HUDEP-2 (cell line): ENCODE data around the gene HMX2.
"Not testable (repeated sequence)": the region's sequence is repeated elsewhere in the genome, so short reads cannot be mapped to it uniquely, and the experiment has no call there.

Experiments
- DNase-seq, 76 experiments: peaks; one replicate each; lab custom pipeline; 2025; ENCODE audit not compliant: unreplicated experiment in 76 of 76; lab: John Stamatoyannopoulos, UW

The HMX2 gene

DNA sequence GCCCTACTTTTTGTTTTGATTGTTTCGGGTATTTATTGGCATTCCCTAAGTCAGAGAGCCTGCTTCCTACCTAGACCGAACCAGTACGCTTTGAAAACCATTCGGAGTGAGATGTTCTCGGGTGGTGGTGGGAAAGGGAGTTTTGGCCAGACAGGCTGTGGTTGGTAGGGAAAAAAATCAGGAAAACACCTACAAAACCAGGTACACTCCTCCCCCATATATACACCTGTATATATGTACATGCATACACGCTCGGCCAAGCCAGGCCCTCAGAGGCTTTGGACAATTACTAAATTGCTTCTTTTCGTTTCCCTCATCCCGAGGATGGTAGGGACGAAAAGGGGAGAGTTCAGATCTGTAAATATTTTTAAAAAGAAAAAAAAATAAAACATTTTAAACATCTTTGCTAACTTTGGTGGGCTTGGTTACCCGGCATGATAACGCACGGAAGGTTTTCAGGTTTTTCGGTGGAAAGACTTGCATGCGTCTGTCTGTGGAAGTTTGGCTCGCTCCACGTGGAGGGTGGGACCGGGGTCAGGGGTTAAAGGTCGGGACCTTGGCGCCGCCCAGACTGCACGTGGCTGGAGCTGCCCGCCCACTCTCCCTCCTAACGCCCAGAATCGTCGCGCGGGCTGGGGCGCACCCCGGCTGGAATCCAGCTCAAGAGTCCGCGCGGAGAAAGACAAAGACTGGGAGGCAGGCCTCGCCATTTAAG lies 2.5 kb downstream of the HMX2 start:
- peak in 70 of 76 experiments; percentile 13 to 86 (median 71) for DNase-seq

DNA sequence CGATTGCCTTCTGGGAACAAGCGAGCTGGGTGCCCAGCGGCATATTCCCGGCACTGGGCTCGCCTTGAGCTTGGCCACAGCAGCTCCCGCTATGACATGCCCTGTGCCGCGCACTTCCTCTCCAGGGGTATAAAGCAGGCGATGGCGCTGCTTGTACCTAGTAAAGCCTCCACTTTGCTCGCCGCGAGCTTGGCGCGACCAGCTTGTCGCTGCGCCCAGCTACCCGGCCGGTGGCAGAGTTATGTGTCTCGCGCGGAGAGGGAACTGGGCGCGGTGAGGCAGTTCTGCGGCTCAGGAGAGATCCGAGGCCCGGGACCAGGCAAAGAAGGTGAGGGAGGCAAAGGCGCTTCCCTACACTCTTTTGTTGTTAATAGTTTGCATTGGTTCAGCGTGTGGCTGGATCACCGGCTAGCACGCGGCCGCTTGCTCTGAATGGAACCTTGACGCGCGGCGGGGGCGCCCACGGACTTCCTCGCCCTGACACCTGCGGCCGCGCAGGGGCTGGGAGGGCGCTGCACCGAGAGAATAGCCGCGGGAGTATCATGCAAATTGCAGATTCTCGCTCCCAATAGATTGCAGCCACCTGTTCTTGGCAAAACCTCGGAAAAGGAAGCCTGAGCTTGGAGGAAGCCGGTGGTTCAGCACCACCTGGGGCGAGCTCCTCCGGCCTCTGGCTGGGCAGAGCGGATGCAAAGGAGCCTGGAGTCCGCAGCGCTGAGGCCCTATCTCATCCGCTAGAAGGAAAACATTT lies 3.2 kb downstream of the HMX2 start:
- peak in 12 of 76 experiments; percentile 10 to 65 (median 42) for DNase-seq

DNA sequence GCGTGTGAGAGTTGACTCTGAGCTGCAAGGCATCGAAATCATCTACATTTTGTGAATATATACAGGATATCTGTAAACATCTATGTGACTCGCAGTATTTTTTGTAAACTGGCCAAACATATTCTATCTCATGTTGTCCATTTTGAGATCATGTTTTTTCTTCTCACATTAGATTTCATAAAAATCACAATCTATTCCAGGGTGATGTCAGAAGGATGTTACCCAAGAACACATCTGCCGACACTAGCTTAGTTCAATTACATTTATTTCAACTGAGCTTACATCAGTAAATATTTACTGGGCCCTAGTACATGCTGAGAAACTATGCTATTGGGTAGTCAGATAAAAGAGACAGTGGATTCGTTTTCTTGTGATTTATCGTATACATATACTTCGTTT lies 3.8 kb downstream of the HMX2 start:
- DNase-seq: no peak

DNA sequence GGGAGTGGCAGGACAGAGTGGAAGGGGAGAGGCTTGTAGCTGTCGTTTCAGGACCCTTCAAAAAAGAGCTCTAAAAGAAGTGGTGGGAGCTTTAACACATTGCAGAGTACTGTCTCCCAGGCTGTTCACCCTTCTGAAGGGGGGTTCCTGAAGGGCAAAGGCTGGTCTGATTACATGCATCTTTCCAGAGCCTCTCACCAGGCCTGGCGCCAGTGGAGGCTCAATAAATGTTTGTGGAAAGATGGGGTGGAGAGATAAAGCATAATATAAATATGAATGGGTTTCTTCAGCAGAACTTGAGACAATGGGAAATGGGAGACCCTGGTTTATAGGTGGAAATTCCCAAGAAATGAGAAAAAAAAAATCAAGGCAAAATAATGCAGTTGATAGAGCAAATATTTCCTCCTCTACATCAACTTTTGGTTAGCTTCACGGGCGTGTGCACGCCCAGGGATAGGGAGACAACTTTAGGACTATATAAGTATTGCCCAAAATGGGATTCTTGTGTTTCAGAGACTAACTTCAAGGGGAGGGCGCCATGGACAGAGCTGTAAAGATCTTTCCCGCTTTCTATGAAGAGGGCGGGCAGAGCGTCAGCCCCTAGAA lies 5.7 kb downstream of the HMX2 start:
- DNase-seq: no peak

DNA sequence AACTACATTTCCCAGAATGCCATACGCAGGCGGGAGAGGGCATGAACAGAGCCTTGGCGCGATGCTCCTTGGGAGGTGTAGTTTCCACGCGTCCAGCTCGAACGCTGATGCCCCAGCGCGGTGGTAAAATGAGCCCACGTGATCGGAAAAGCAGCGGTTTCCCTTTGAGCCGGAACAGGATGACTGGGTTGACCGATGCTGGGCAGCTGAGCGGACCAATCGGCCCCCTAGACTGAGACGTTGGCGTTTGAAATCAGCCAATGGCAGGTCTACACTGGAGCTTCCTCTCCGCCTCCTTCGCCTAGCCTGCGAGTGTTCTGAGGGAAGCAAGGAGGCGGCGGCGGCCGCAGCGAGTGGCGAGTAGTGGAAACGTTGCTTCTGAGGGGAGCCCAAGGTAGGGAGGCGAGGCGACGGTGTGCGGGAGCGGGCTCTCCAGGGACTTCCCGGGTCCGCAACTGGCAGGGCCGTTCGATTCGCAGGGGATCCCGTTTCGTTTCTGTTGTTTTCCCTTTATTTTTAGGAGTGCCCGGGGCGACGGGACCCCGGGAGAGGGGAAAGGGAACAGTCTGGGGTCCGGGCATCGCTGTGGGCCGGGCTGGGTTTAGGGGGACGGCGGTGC lies 6.3 kb downstream of the HMX2 start, which contains the start of gene BUB3:
TSS of gene BUB3 (plus strand) at position 311 of the 619 bp plus-strand sequence. CDS start 516 bp downstream, outside the sequence.
- peak; percentile 33 to 98 (median 95) for DNase-seq

DNA sequence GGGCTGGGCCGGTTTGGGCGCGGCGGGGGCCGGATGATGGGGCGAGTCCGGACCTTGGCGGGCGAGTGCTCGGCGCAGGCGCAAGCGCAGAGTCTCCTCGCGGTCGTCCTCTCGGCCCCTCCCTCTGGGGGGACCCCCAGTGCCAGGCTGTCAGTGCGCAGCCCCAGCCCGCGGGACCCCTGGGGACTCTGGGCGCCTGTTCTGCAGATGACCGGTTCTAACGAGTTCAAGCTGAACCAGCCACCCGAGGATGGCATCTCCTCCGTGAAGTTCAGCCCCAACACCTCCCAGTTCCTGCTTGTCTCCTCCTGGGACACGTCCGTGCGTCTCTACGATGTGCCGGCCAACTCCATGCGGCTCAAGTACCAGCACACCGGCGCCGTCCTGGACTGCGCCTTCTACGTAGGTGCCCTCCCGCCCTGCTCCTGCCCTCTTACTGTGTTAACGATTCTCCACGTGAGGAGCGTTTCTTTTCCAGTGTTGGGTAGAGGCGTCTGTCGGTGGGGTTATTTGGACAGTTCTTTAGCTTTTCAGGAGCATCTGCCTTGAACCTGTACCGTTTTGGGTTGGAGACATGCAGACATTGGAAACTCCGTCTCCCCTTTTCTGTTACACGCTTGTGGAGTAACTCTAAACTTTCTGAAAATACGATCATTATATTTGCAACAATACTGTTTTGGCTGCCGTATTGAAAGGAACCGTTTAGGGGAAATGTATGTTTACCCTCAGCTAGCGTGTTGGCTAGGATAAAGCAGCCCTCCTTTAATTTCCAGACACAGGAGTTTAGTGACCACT lies 7.0 kb downstream of the HMX2 start:
- DNase-seq: peak in 24 of 76 experiments; percentile 13 to 57 (median 33)

DNA sequence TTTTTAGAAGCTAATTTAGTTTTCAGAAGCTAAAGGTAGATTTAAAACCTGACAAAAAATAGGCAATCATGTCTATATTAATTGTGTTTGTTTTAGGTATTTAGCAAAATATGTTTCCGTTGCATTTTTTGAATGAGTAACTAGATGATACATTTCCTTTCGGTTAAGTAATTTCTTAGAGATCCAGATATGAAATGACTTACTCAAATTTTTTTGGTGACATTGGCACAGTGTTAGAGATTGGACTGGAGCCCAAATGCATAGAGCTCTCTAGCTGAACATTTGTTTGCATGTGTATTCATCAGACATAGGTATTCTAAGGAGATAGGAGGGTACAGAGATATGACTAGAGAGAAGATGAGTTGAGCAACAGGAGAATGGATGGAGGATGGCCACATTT lies 8.1 kb downstream of the HMX2 start:
- no peak for DNase-seq

DNA sequence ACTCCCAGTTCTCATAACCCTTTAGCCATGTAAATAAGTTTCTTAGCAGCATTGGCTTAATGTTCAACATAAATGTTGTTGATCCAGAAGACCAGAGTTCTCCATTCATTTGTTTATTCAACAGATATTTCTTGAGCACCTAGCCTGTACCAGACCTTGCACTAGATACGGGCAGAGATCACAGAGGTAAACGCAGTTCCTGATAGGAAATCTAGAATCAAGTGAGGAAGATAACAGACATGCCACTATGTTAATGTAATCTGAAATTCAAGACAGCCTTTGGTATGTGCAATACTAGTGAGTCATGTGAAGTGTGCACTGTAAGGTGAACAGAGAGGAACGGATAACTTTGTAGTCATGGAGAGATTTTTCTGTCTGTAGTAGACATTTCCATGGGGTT lies 9.3 kb downstream of the HMX2 start:
- no peak for DNase-seq

DNA sequence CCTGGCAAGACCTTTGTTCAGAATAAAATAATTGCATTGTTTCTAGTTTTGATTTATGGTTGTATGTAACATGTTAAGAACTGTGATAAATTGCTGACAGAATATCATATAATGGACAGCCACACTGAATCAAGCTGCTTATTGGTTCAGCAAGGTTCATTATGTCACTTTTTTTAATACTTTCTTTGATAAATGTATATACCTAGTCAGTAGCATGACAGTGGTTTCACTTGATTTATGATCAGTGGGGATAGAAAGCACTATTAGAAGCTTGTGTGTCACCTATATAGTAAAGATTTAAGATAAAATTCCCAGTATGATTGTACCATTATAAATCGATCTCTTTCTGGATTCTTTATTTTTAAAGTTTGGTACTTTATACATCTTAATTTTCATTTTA lies 10.7 kb downstream of the HMX2 start:
- no peak for DNase-seq

DNA sequence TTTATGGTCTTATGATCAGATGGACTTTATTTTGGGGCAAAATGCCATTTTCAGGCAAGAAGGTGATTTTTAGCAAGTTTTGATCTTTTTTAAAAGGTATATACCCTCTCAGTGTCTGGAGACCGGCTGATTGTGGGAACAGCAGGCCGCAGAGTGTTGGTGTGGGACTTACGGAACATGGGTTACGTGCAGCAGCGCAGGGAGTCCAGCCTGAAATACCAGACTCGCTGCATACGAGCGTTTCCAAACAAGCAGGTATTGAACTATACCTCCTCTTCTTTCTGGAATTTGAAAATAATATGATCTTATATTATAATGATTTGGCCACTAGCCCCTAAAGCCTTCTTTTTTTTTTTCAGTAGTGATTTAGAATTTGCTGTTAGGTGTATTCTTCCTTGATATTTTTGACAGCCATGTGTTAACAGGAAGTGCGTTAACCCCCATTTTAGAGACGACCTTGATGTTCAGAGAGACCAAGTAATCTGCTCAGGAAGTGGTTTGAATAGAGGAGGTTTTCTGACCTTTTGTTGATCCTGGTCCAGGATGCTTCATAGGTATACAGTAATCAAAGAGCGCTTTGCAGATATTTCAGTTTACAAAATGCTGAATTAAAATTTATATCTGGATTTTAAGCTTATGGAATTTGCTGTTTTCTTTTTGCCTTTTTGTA lies 12.5 kb downstream of the HMX2 start:
- no peak for DNase-seq

DNA sequence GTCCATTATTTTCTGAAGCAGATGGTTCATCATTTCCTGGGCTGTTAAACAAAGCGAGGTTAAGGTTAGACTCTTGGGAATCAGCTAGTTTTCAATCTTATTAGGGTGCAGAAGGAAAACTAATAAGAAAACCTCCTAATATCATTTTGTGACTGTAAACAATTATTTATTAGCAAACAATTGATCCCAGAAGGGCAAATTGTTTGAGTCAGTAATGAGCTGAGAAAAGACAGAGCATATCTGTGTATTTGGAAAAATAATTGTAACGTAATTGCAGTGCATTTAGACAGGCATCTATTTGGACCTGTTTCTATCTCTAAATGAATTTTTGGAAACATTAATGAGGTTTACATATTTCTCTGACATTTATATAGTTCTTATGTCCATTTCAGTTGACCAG lies 16.4 kb downstream of the HMX2 start:
- DNase-seq: no peak

DNA sequence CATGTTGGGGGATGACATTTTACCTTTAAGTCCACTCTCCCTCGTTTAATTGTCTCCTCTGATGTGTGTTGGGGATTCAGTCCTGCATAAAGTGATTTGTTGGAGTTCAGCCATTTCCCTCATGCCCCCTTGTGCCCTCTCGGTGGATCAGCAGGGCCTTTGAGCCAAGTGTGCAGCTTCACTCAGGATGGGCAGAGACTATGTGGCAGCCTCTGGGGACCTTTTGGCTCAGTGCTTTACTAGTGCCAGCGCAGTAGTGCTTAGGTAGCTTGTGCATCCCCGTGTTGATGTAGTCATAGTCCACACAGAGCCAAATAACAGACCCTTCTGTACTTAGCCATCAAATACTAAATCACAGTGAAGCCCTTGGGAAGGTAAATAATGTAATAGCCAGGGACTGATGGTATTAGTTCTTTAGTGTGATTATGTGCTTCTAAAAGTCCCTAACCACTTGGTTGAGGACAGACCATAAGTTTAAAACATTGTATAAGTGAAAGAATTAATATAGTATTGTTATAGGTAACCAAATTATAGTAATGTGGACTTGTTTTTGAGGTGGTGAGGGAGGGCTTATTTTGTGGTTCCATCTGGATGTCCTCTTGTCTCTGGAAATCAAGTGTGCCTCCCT lies 17.6 kb downstream of the HMX2 start:
- peak in 3 of 76 experiments; percentile 12 to 24 (median 13) for DNase-seq

DNA sequence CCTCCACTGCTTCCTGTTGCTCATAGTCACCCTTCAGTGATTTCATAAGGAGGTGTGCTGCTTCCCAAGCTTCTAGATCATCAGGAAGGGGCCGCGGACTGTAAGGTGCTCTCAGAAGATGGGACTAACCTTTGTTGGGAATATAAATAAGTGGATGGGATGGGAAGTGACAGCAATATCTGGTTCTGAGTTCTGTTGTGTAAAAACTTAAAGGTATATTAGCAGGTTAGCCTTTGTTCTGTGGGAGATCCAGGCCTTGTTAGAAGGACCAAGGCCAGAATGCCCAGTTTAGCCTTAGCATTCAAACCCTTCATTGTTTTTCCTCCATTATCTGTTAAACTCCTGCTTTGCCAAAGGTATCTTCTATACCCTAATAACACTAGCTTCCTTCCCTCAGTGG lies 18.7 kb downstream of the HMX2 start:
- DNase-seq: no peak

DNA sequence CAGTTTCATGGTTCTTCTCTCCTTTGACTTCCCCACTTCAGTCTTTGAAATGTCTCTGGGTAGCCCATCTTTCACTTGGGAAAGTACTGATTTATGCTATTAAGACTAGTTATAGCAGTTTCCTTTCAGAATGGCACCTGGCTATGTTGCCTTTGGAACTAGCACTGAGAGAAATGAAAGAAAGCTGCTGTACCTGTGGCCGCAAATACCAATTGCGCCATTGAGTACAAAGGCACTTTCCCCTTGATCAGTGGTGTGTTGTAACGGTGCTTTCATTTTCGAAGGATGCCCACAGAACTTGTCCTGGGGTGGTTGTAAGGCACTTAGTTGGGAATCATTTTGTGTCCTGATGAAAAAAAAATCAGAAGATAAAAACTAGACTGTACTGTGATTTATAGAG lies 23.0 kb downstream of the HMX2 start:
- DNase-seq: no peak

DNA sequence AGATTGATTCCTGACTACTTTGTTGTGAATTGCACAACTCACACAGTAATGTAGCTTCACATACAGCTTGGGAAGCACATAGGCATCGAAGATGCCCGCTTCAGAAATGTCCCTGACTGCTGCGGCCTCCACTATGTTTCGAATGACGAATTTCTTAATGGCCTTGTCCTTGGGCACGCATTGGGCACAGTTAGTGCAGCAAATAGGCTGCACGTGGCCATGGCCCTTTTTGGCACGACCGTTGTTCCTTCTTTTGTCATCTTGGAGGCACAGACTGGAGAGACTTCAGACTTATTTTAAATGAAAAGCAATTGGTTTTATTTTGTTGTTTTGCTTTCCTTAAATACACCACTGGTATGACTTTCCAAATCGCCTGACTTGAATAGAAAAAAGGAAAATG lies 23.7 kb downstream of the HMX2 start:
- not testable (repeated sequence) for DNase-seq

DNA sequence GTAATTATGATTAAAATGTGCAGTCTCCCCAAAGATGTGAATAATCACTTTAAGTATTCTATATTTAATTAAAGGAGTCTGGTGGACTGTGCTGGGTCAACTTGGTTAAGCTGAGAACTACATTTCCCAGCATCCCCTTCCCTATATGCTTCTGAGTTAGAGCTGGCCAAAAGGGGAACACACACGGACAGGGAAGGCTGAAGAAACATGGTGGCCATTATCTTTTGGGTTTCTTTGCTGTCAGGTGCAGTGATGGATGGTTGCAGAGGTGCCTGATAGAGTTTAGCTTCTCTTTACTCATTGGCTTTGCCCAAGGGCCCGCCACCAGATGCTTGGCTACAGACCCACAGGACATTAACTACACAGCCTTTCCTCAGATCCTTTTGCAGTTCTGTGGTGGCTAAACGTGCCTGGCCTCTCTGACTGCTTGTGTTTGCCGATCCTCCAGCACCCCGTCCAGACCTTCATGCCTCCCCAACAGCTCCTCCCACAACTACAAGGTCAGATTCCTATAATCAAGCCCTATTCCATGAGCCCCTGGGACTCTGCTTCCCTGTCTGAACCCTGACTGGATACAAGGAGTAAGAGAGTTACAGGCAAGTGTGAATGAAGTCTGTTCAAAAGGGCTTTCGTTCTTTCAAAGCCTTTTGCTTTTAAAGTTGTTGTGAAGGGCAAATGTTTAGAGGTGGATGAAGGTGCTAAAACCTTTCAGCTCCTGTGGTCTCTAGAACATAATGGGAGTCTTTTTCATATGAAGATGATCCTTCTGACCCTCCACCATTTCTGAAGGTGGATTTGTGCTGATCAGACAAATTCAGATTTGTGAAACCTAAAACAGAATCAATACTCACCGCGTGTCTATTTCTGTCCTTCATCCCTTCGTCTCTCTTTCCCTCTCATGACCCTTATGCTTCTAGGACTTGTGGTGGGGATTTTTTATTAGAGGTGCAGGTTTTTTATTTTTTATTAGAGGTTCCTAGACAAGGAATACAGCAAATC lies 27.8 kb downstream of the HMX2 start:
- no peak for DNase-seq

DNA sequence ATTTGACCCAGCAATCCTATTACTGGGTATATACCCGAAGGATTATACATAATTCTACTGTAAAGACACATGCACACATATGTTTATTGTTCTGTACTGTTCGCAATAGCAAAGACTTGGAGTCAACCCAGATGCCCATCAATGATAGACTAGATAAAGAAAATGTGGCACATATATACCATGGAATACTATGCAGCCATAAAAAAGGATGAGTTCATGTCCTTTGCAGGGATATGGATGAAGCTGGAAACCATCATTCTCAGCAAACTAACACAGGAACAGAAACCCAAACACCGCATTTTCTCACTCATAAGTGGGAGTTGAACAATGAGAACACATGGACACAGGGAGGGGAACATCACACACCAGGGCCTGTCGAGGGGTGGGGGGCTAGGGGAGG lies 30.5 kb downstream of the HMX2 start:
- not testable (repeated sequence) for DNase-seq
